Endothelial cell of hepatic sinusoid (primary cell): ENCODE results near the gene KCNK3.
"Not testable (repeated sequence)": the region's sequence is repeated elsewhere in the genome, so short reads cannot be mapped to it uniquely, and the experiment has no call there.

Source experiments
- in situ Hi-C: cut with HindIII; loops from 2 replicates; pipeline ENCODE4 v1.10.0; 2017; ENCODE audit warnings: low sequenced_read_pairs

The KCNK3 gene

GRCh38 chr2:26665296-26665695 is 27.2 kb upstream of the KCNK3 start:
- in situ Hi-C loops = not testable (repeated sequence)

- in situ Hi-C loops = no loop called here
These were observed 25.9 kb upstream of the KCNK3 start for GRCh38 chr2:26666671-26667070.

DNA sequence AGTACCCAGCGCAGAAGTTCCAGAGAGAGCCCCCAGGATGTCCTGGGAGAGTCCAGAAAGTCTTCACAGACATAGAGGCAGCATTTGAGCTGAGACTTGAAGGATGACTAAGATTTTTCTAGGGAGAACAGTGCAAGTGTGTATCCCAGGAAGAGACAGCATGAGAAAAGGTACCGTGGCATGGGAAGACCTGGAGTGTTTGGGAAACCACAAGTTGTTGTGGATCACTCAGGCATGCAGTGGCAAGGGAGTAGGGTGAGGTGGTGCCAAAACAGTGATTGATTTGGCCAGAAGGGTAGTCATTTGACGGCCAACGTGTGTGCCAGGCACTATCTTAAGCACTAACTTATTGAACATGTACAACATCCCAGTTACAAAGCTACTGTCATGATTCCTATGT is 24.5 kb upstream of the KCNK3 start:
- in situ Hi-C loops = no loop called here

DNA sequence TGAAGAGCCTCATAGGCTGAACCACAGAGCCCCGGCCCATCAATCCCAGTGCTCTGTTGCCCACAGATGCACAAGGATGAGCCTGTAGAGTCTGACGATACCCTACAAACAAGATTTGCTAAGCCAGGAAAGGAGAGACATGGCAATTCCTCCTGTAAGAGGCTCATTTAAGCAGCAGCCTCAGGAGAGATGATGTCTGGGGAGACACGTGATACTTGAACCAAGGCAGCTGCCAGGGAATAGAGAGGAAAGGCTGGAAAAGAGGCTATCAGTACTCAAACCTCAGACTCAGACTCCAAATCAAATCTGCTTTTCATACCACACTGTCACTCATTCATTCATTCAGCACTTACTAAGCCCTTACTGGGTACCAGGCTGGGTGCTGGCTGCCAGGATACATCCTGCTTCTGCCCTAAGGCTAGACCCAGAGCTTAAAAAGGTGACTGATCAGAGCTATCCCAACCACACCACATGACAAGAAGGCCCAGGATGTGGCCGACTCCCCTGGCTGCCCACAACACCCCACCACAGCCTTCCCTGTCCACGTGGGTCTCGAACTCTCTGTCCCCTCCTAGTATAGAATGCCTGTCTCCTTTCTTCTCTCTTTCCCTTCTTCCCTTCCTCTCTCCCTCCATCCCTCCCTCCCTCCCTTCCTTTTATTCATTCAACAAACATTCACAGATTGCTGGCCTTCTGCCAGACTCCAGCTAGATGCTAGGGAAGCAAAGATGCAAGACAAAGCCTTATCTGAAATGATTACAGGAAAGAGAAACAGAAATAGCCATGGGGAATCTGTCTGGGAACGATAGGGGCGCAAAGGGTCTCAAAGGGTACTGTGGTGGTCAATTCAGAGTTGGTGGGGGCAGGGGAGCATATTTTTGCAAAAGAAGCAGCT is 23.4 kb upstream of the KCNK3 start:
- in situ Hi-C loops = no loop called here

GRCh38 chr2:26670171-26670570 is 22.4 kb upstream of the KCNK3 start:
- in situ Hi-C loops = no loop called here

DNA sequence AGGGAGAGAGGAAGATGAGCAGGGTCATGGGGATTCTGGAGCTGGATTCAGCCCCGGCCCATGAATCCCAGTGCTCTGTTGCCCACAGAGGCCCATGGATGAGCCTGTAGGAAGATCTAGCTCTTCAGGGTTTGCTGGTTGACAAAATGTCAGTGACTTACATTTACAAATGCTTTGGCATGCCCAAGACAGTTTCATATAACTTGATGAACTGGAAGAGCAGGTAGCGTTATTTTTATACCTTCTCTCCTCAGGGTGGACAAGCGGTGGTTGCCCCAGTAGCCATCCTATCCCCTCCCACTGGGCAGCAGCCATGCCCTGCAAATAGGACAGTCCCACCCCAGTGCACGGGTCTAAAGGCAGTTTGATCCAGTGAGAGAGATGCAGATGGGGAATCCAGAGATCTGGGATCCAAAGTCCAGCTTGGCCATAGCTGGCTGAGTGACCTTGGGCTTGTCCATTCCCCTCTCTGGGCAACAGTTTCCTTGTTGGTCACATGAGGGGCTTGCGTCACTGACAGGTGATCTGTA is 21.5 kb upstream of the KCNK3 start:
- in situ Hi-C loops = no loop called here

GRCh38 chr2:26671691-26672090 is 20.8 kb upstream of the KCNK3 start:
- in situ Hi-C loops = no loop called here

DNA sequence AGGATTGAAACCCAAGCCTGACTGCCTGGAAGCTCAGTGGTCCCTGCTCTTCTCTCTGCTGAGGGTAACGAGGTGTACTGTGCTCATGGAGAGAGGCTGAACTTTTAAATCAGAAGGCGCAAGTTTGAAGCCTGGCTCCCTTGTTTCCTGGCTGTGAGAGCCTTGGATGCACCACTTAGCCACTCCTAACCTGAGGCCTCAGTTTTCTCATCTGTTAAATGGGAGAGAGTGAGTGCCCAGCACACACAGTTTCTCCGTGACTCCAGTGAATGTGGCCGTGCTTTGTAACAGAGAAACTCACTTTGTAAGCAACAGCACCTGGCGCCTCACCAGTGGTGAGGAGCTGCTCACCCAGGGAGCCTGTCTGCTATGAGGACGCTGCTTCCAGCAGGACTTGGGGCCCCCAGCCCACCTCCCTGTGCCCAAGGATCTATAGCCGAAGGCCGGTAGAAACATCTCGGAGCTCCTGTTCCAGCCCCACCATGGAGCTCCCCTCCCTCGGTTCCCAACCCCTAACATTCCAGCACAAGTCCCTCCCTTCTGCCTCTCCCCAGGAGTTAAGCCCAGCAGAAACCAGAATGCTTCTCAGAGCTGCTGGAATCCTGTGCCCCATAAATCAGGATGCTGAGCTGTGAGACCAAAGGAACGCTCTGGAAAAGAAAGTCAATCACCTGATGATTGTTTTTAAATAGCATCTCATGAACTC is 20.3 kb upstream of the KCNK3 start:
- in situ Hi-C loops = no loop called here

DNA sequence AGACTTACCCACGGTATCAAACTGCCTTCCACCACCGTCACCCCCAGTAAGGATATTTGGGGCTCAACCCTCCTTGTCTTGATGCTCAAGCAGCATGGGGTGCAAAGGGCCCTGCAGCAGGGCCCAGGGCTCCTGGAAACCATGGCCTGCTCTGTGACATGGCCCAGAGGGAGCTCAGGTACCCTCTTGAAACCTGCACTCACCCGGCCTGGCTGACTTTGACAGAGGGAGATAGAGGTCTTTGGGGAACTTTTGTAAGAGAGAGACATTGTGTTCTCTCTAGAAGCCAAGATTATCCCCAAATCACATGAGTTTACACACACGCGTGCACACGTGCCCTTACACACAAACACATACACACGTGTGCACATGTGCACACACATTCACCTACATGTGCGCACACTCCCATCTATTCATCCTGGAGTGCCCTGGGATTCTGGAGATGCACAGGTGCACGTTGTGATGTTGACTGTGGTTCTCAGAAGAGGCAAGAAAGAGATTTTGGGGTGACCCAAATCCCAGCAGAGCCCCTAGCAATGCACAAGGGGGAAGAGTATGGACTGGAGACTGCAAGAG is 19.6 kb upstream of the KCNK3 start:
- in situ Hi-C loops = no loop called here

- in situ Hi-C loops = no loop called here
These were observed 18.3 kb upstream of the KCNK3 start for GRCh38 chr2:26674002-26674751.

- in situ Hi-C loops = no loop called here
These were observed 17.8 kb upstream of the KCNK3 start for GRCh38 chr2:26674771-26675170.

- in situ Hi-C loops = no loop called here
These were observed 16.8 kb upstream of the KCNK3 start for GRCh38 chr2:26675651-26676255.

DNA sequence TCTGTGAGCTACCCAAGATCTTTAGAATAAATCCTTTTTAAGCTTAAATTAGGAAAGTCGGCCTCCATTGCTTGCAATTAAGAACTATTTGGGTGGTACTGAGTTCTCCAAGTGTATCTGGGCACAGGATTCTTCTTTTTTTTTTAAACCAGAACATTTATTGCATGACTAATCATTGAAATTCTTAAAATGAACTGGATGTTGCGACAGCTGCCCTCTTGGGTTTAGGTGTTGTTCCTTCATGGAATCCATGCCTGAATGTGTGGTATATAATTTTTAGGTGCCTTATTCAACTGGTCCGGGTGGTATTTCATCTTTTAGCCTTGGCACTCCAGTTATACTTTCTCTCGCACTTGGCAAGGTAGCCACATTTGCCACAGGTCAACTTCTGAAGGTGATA is 14.5 kb upstream of the KCNK3 start:
- in situ Hi-C loops = no loop called here

DNA sequence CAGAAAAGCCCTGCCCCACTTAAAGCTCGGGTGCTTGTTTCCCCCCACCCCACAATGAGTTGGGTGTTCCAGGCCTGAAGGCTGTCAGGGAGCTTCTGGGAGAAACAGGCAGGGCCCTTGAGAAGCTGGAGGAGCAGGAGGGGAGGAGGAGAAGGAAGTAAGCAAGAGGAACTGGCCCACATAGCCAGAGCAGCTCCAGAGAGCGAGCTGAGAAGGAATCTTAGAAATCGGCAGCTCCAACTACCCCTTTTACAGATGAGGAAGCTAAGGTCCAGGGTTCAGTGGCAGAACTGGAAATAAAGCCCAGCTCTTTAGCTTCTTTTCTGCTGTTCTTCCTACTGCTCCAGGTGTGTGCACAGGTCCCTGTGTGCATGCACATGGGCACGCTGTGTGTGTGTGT is 12.7 kb upstream of the KCNK3 start:
- in situ Hi-C loops = loop anchor here (5.0 kb wide), 1 partner anchor 57 kb away; no protein-coding TSS in a partner anchor

- in situ Hi-C loops = loop anchor here (5.0 kb wide), 1 partner anchor 56 kb away; no protein-coding TSS in a partner anchor
These were observed 10.9 kb upstream of the KCNK3 start for GRCh38 chr2:26681656-26682055.

DNA sequence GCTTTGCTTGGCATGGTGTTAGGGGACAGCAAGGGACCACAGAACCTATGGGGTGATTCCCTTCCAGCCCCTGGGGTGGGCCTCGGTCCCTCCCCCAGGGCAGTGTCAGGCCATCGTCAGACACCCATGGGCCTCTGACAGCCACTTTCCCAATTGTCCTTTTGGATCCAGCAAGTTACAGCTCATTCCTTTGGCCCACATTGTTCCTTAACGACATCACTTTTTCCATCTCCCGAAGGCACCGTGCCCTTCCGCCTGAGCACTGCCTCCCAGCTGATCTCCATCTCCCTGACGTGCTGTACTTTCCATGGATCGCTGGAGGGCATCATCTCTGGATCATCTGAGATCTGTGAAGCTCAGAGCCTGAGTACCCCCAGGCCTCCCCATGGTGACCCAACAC is 10.4 kb upstream of the KCNK3 start:
- in situ Hi-C loops = loop anchor here (5.0 kb wide), 1 partner anchor 55 kb away; no protein-coding TSS in a partner anchor

DNA sequence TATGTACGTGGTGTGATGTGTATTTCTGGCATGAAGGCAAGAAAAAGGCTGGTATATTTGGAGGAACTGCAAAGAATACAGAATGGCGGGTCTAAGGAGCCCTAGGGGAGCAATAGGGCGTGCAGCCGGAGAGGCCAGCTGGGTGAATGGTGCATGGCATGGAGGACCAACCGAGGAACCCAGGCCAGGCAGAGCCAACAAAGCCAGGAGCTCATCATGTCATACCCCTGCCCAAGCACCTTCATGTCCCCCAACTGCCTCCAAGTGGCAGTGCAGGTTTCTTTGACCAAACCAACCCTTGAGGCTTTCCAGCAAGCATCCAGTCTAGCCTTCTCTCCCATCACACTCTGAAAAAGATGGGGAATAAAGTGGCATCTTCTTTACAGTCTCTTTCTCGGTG is 8.9 kb upstream of the KCNK3 start:
- in situ Hi-C loops = loop anchor here (5.0 kb wide), 1 partner anchor 54 kb away; no protein-coding TSS in a partner anchor

DNA sequence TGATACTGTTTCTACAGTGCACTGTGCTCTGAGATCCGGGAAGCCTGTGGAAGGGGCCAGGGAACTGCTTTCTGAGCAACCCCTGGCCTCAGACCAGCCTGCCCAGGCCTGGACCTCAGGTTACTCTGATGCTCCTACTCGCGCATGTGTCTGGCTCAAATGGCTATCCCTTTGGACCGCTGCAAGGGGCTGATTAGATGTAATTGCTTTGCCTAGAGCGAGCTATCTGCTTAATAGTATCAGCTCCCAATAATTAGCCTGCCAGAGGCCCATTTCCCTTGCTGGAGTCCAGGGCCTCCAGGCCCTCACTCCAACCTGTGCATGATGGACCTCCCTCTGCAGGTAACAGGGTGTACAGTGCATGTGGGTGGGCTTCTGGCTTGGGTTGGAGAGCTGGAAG is 7.2 kb upstream of the KCNK3 start:
- in situ Hi-C loops = no loop called here

- in situ Hi-C loops = no loop called here
These were observed 6.3 kb upstream of the KCNK3 start for GRCh38 chr2:26685989-26686839.
